Keratinocyte (primary cell): ENCODE measurements around the gene AGRN.

Experiments
- CTCF ChIP-seq, 3 experiments: IDR thresholded peaks in 1 of 3; conservative IDR thresholded peaks in 1 of 3; optimal IDR thresholded peaks in 1 of 3; 2 replicates in 2 of 3; 3 replicates in 1 of 3; pipeline versions ENCODE3 to v1.5.1; 2011; ENCODE audit warnings: low read length in 3 of 3, mild to moderate bottlenecking in 3 of 3, moderate library complexity in 2 of 3, control low read depth in 1 of 3, inconsistent platforms in 1 of 3; ENCODE audit not compliant: insufficient read depth in 2 of 3; ENCODE audit errors: extremely low read depth in 1 of 3
- EZH2 ChIP-seq: IDR thresholded peaks from one replicate; pipeline ENCODE4 v1.6.1; 2012; ENCODE audit warnings: inconsistent platforms, mild to moderate bottlenecking, low read length, moderate library complexity

- TF ChIP-seq CTCF (optimal IDR thresholded peaks at IDR 0.05 in 1 of 3, IDR thresholded peaks at IDR 0.05 in 1 of 3, conservative IDR thresholded peaks at IDR 0.05 in 1 of 3; ENCODE audit: extremely low read depth in 1 of 3, insufficient read depth in 2 of 3, low read length in 3 of 3) (no peak), EZH2 (no peak)
These were observed 45.1 kb upstream of the AGRN start for GRCh38 chr1:974687-975328.
